IMR-90 (cell line): Measurements from ENCODE around the gene VSIG10L.

ENCODE experiments used
- BHLHE40 ChIP-seq: fragments of 150-350 bp; IDR thresholded peaks from 2 replicates; pipeline ENCODE4 v1.6.1; 2016; ENCODE audit warnings: mild to moderate bottlenecking, low read depth, low read length
- CEBPB ChIP-seq: IDR thresholded peaks from 2 replicates; pipeline ENCODE4 v1.6.1; 2012; ENCODE audit warnings: low read depth, low read length, improper control_type of control experiment
- FOS ChIP-seq: fragments of 150-350 bp; IDR thresholded peaks from 2 replicates; pipeline ENCODE4 v1.6.1; 2016; ENCODE audit warnings: low read depth, low read length
- MAZ ChIP-seq: IDR thresholded peaks from 2 replicates; pipeline ENCODE4 v1.6.1; 2012; ENCODE audit warnings: low read depth, mild to moderate bottlenecking, low read length, improper control_type of control experiment, moderate library complexity, borderline replicate concordance
- POLR2A ChIP-seq: IDR thresholded peaks from 2 replicates; pipeline ENCODE4 v1.6.1; 2012; ENCODE audit warnings: mild to moderate bottlenecking, low read depth, low read length
- RCOR1 ChIP-seq: IDR thresholded peaks from 2 replicates; pipeline ENCODE4 v1.6.1; 2012; ENCODE audit warnings: mild to moderate bottlenecking, low read length, improper control_type of control experiment; ENCODE audit not compliant: insufficient replicate concordance
- RFX5 ChIP-seq: IDR thresholded peaks from 2 replicates; pipeline ENCODE4 v1.8.0; 2012; ENCODE audit warnings: low read depth, mild to moderate bottlenecking, low read length, moderate library complexity
- TF ChIP-seq, protein P1 (sequence below): conservative IDR thresholded peaks from 2 replicates; pipeline ENCODE4 v1.5.1; 2012; ENCODE audit warnings: mild to moderate bottlenecking, low read depth, low read length, improper control_type of control experiment
- TF ChIP-seq, protein P2 (sequence below): fragments of 150-350 bp; IDR thresholded peaks from 2 replicates; pipeline ENCODE4 v1.6.1; 2016; ENCODE audit warnings: low read depth, mild to moderate bottlenecking, low read length, moderate library complexity, borderline replicate concordance
- TF ChIP-seq, protein P3 (sequence below): fragments of 150-350 bp; IDR thresholded peaks from 2 replicates; pipeline ENCODE4 v1.6.1; 2017; ENCODE audit warnings: mild to moderate bottlenecking, antibody characterized with exemption, low read length, low read depth

DNA sequence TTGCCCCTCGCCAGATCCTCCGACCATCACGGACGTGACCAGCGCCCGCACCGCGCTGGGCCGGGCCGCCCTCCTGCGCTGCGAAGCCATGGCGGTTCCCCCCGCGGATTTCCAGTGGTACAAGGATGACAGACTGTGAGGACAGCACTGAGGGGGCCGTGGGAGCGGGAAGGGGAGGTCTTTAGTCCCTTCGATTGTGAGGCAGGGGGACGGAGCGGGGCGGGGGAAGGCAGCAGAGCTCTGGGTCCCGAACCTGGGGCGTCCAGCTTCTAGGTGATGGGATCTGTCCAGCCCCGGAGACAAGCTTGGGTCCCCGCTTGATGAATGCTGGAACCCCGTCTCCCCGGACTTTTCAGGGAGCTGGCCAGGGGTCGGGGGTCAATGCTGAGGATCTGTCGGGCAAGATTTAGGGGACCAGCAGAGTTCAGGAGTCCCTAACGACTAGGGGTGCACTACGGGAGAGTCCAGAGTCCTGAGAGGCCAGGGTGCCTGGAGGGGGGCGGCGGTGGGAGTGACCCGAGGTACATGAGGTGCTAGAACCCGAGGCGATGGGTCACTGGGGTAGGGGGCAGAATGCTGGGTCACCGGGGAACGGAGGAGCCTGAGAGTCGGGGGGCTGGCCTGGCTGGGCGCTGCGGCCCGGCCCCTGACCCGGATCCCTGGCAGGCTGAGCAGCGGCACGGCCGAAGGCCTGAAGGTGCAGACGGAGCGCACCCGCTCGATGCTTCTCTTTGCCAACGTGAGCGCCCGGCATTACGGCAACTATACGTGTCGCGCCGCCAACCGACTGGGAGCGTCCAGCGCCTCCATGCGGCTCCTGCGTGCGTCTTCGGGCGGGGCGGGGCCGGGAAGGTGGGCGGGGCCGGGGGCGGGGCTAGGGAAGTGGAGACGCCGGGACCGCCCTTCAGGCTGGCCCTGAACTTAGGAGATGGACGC, 14.6 kb downstream of the VSIG10L start:
- TF ChIP-seq POLR2A = no peak
- TF ChIP-seq, protein P1, sequence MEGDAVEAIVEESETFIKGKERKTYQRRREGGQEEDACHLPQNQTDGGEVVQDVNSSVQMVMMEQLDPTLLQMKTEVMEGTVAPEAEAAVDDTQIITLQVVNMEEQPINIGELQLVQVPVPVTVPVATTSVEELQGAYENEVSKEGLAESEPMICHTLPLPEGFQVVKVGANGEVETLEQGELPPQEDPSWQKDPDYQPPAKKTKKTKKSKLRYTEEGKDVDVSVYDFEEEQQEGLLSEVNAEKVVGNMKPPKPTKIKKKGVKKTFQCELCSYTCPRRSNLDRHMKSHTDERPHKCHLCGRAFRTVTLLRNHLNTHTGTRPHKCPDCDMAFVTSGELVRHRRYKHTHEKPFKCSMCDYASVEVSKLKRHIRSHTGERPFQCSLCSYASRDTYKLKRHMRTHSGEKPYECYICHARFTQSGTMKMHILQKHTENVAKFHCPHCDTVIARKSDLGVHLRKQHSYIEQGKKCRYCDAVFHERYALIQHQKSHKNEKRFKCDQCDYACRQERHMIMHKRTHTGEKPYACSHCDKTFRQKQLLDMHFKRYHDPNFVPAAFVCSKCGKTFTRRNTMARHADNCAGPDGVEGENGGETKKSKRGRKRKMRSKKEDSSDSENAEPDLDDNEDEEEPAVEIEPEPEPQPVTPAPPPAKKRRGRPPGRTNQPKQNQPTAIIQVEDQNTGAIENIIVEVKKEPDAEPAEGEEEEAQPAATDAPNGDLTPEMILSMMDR = 0 out of 2 replicates have a peak, but pooled peaks have one; percentile 11
- TF ChIP-seq CEBPB = no peak
- TF ChIP-seq BHLHE40 = no peak
- no peak for TF ChIP-seq MAZ
- no peak for TF ChIP-seq RFX5
- no peak for TF ChIP-seq FOS
- no peak for TF ChIP-seq RCOR1
- TF ChIP-seq, protein P2, sequence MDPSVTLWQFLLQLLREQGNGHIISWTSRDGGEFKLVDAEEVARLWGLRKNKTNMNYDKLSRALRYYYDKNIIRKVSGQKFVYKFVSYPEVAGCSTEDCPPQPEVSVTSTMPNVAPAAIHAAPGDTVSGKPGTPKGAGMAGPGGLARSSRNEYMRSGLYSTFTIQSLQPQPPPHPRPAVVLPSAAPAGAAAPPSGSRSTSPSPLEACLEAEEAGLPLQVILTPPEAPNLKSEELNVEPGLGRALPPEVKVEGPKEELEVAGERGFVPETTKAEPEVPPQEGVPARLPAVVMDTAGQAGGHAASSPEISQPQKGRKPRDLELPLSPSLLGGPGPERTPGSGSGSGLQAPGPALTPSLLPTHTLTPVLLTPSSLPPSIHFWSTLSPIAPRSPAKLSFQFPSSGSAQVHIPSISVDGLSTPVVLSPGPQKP = no peak
- TF ChIP-seq, protein P3, sequence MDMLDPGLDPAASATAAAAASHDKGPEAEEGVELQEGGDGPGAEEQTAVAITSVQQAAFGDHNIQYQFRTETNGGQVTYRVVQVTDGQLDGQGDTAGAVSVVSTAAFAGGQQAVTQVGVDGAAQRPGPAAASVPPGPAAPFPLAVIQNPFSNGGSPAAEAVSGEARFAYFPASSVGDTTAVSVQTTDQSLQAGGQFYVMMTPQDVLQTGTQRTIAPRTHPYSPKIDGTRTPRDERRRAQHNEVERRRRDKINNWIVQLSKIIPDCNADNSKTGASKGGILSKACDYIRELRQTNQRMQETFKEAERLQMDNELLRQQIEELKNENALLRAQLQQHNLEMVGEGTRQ = no peak
